ELF-1 (cell line): ENCODE data around the gene RGPD5.
"Not testable (repeated sequence)": the region's sequence is repeated elsewhere in the genome, so short reads cannot be mapped to it uniquely, and the experiment has no call there.

ENCODE experiments used
- DNase-seq: peaks from one replicate; pipeline ENCODE4 v3.0.0-alpha.2; 2016; ENCODE audit warnings: low read depth, low spot score

RGPD5 gene

GRCh38 chr2:109794074-109794737, at the start of gene RGPD5:
TSS of gene RGPD5 (plus strand) at chr2:109794305. CDS start at chr2:109794466, 161 bp downstream.
- not testable (repeated sequence) for DNase-seq

GRCh38 chr2:109751572-109751971, 42.5 kb upstream of the RGPD5 start:
- DNase-seq, result not testable (repeated sequence)

- not testable (repeated sequence) for DNase-seq
Measured at GRCh38 chr2:109757163-109757824, 36.8 kb upstream of the RGPD5 start.

- not testable (repeated sequence) for DNase-seq
Measured at GRCh38 chr2:109760265-109761042, 33.7 kb upstream of the RGPD5 start.

- DNase-seq, result not testable (repeated sequence)
Measured at GRCh38 chr2:109761043-109761454, 33.1 kb upstream of the RGPD5 start.

- not testable (repeated sequence) for DNase-seq
Measured at GRCh38 chr2:109761976-109762375, 32.1 kb upstream of the RGPD5 start.

- not testable (repeated sequence) for DNase-seq
Measured at GRCh38 chr2:109766074-109766473, 28.0 kb upstream of the RGPD5 start.

GRCh38 chr2:109766886-109767578, 27.1 kb upstream of the RGPD5 start:
- not testable (repeated sequence) for DNase-seq

GRCh38 chr2:109768934-109769333, 25.2 kb upstream of the RGPD5 start:
- not testable (repeated sequence) for DNase-seq

GRCh38 chr2:109779118-109779517, 15.0 kb upstream of the RGPD5 start:
- not testable (repeated sequence) for DNase-seq

GRCh38 chr2:109781147-109781816, 12.8 kb upstream of the RGPD5 start:
- not testable (repeated sequence) for DNase-seq

GRCh38 chr2:109782446-109782993, 11.6 kb upstream of the RGPD5 start:
- not testable (repeated sequence) for DNase-seq

GRCh38 chr2:109791530-109792279, 2.4 kb upstream of the RGPD5 start:
- not testable (repeated sequence) for DNase-seq

GRCh38 chr2:109792659-109793058, 1.4 kb upstream of the RGPD5 start:
- not testable (repeated sequence) for DNase-seq

GRCh38 chr2:109871129-109871751, 77.1 kb downstream of the RGPD5 start:
- not testable (repeated sequence) for DNase-seq

GRCh38 chr2:109876625-109877024, 82.5 kb downstream of the RGPD5 start:
- DNase-seq, result not testable (repeated sequence)

- DNase-seq, result not testable (repeated sequence)
Measured at GRCh38 chr2:109882112-109882511, 88.0 kb downstream of the RGPD5 start.

GRCh38 chr2:109888414-109888813, 94.3 kb downstream of the RGPD5 start:
- not testable (repeated sequence) for DNase-seq

- not testable (repeated sequence) for DNase-seq
Measured at GRCh38 chr2:109889909-109890308, 95.8 kb downstream of the RGPD5 start.
